IMR-90 (cell line): ENCODE data around the gene IGSF10. TPM values are rescaled to one million over a fixed set of nuclear protein-coding genes. Genes with fewer than 3 reads are reported as not detected.

Experiments used
- ATAC-seq: fragments of 200-7000 bp; cut with Tn5 transposase; 2 replicates; pipeline ENCODE4 v1.9.1; 2020; ENCODE audit warnings: low read depth, mild to moderate bottlenecking, moderate library complexity
- BruUV-seq: library from RNA; stranded (reverse); fragments of 400-500 nt; replicated peaks from 2 replicates; lab custom pipeline; 2021; lab: Mats Ljungman, UMichigan
- CTCF ChIA-PET: fragments of 300-600 bp; formaldehyde crosslinking; extraction: SDS; loops from one replicate; lab custom pipeline; 2021; ENCODE audit warnings: antibody characterized with exemption; lab: Yijun Ruan, JAX
- POLR2A ChIA-PET: fragments of 300-600 bp; sonication (Branson Sonifier 250); formaldehyde crosslinking; loops from one replicate; lab custom pipeline; 2022; ENCODE audit warnings: antibody characterized with exemption; ENCODE audit not compliant: unreplicated experiment; lab: Charles Lee
- DNase-seq: peaks from one replicate; pipeline ENCODE4 v3.0.0; 2013
- H2AFZ ChIP-seq: replicated peaks from 2 replicates; pipeline ENCODE3; 2013; ENCODE audit warnings: low read length, mild to moderate bottlenecking; ENCODE audit not compliant: poor library complexity
- H2AK5ac ChIP-seq: 2 replicates; pipeline ENCODE4 v1.6.1; 2013; ENCODE audit warnings: low read depth, low read length, inconsistent platforms
- H2AK9ac ChIP-seq: replicated peaks from 2 replicates; pipeline ENCODE3; 2013; ENCODE audit warnings: mild to moderate bottlenecking, low read depth, low read length, moderate library complexity; ENCODE audit not compliant: poor library complexity
- H2BK120ac ChIP-seq: 2 replicates; pipeline ENCODE4 v1.6.1; 2013; ENCODE audit warnings: low read depth, low read length, inconsistent platforms
- H2BK15ac ChIP-seq: 3 replicates; pipeline ENCODE4 v1.6.1; 2013; ENCODE audit warnings: low read depth, low read length, inconsistent platforms
- H2BK20ac ChIP-seq: 2 replicates; pipeline ENCODE4 v1.6.1; 2013; ENCODE audit warnings: low read depth, mild to moderate bottlenecking, inconsistent platforms, low read length, moderate library complexity
- H2BK5ac ChIP-seq: 2 replicates; pipeline ENCODE4 v1.6.1; 2013; ENCODE audit warnings: mild to moderate bottlenecking, low read depth, low read length, inconsistent platforms; ENCODE audit not compliant: poor library complexity, severe bottlenecking
- H3K14ac ChIP-seq: replicated peaks from 2 replicates; pipeline ENCODE4 v1.6.1; 2013; ENCODE audit warnings: low read depth, low read length, inconsistent platforms
- H3K18ac ChIP-seq: 2 replicates; pipeline ENCODE4 v1.6.1; 2013; ENCODE audit warnings: low read depth, low read length, control low read depth
- H3K23ac ChIP-seq: 2 replicates; pipeline ENCODE4 v1.6.1; 2013; ENCODE audit warnings: low read depth, low read length, inconsistent platforms
- H3K27ac ChIP-seq: 2 replicates; pipeline ENCODE4 v1.5.1; 2013; ENCODE audit warnings: mild to moderate bottlenecking, control low read depth, low read length; ENCODE audit not compliant: insufficient read depth
- H3K27me3 ChIP-seq: 2 replicates; pipeline ENCODE4 v1.6.1; 2013; ENCODE audit warnings: low read length; ENCODE audit not compliant: control insufficient read depth, insufficient read depth
- H3K36me3 ChIP-seq: 2 replicates; pipeline ENCODE4 v1.6.1; 2013; ENCODE audit warnings: low read length, mixed read lengths; ENCODE audit not compliant: control insufficient read depth, insufficient read depth
- H3K4ac ChIP-seq: 2 replicates; pipeline ENCODE4 v1.6.1; 2013; ENCODE audit warnings: low read depth, low read length, inconsistent platforms
- H3K4me1 ChIP-seq: 2 replicates; pipeline ENCODE4 v1.6.1; 2013; ENCODE audit warnings: low read length, mixed read lengths; ENCODE audit not compliant: control insufficient read depth, insufficient read depth
- H3K4me2 ChIP-seq: 2 replicates; pipeline ENCODE4 v1.6.1; 2013; ENCODE audit warnings: low read depth, mild to moderate bottlenecking, control low read depth, low read length, moderate library complexity
- H3K4me3 ChIP-seq: 2 replicates; pipeline ENCODE4 v1.5.1; 2013; ENCODE audit warnings: low read depth, mild to moderate bottlenecking, control low read depth, low read length, moderate library complexity; ENCODE audit not compliant: insufficient read depth
- H3K56ac ChIP-seq: 2 replicates; pipeline ENCODE4 v1.6.1; 2013; ENCODE audit warnings: low read length, inconsistent platforms; ENCODE audit not compliant: insufficient read depth; ENCODE audit errors: extremely low read depth
- H3K79me1 ChIP-seq, 2 experiments: 2 replicates each; pipeline ENCODE4 v1.6.1; 2013; ENCODE audit warnings: low read length in 2 of 2, inconsistent platforms in 1 of 2, low read depth in 1 of 2
- H3K9ac ChIP-seq: 2 replicates; pipeline ENCODE4 v1.6.1; 2013; ENCODE audit warnings: low read depth, low read length, control low read depth
- H3K9me1 ChIP-seq: 2 replicates; pipeline ENCODE4 v1.6.1; 2013; ENCODE audit warnings: low read length, inconsistent platforms; ENCODE audit not compliant: insufficient read depth
- H3K9me3 ChIP-seq: 2 replicates; pipeline ENCODE4 v1.6.1; 2013; ENCODE audit warnings: low read length; ENCODE audit not compliant: control insufficient read depth, insufficient read depth
- H4K20me1 ChIP-seq: 2 replicates; pipeline ENCODE4 v1.6.1; 2013; ENCODE audit warnings: low read length, inconsistent platforms; ENCODE audit not compliant: insufficient read depth
- H4K5ac ChIP-seq: 2 replicates; pipeline ENCODE4 v1.6.1; 2013; ENCODE audit warnings: mild to moderate bottlenecking, low read depth, low read length, control low read depth
- H4K8ac ChIP-seq, 2 experiments: 2 replicates each; pipeline ENCODE4 v1.6.1; 2013; ENCODE audit warnings: low read depth in 2 of 2, low read length in 2 of 2, control low read depth in 1 of 2, inconsistent platforms in 1 of 2
- H4K91ac ChIP-seq: 2 replicates; pipeline ENCODE4 v1.6.1; 2013; ENCODE audit warnings: low read depth, low read length, inconsistent platforms; ENCODE audit not compliant: insufficient read depth
- BHLHE40 ChIP-seq: fragments of 150-350 bp; IDR thresholded peaks from 2 replicates; pipeline ENCODE4 v1.6.1; 2016; ENCODE audit warnings: mild to moderate bottlenecking, low read depth, low read length
- CEBPB ChIP-seq: IDR thresholded peaks from 2 replicates; pipeline ENCODE4 v1.6.1; 2012; ENCODE audit warnings: low read depth, low read length, improper control_type of control experiment
- ELK1 ChIP-seq: fragments of 150-350 bp; IDR thresholded peaks from 2 replicates; pipeline ENCODE4 v1.6.1; 2016; ENCODE audit warnings: low read depth, mild to moderate bottlenecking, low read length, moderate library complexity, borderline replicate concordance
- MAZ ChIP-seq: IDR thresholded peaks from 2 replicates; pipeline ENCODE4 v1.6.1; 2012; ENCODE audit warnings: low read depth, mild to moderate bottlenecking, low read length, improper control_type of control experiment, moderate library complexity, borderline replicate concordance
- MXI1 ChIP-seq: IDR thresholded peaks from 2 replicates; pipeline ENCODE4 v1.6.1; 2012; ENCODE audit warnings: low read depth, mild to moderate bottlenecking, low read length, moderate library complexity, borderline replicate concordance
- POLR2A ChIP-seq: IDR thresholded peaks from 2 replicates; pipeline ENCODE4 v1.6.1; 2012; ENCODE audit warnings: mild to moderate bottlenecking, low read depth, low read length
- USF2 ChIP-seq: fragments of 150-350 bp; IDR thresholded peaks from 2 replicates; pipeline ENCODE4 v1.6.1; 2017; ENCODE audit warnings: mild to moderate bottlenecking, antibody characterized with exemption, low read length, low read depth
- WGBS, 2 experiments: methylation state at CpG; one replicate each; pipeline versions ENCODE4 v1.1.5 to v1.1.7; 2013; ENCODE audit warnings: missing lambda C conversion rate in 2 of 2; ENCODE audit not compliant: insufficient read length in 1 of 2; ENCODE audit errors: extremely low coverage in 2 of 2; 5-methylcytosine and 5-hydroxymethylcytosine counted together
- dilution Hi-C: fragments of 300-500 bp; cut with HindIII; formaldehyde crosslinking; loops from one replicate; pipeline ENCODE4 v1.14.3; 2018; ENCODE audit warnings: low sequenced_read_pairs; ENCODE audit not compliant: unreplicated experiment
- in situ Hi-C: fragments of 300-500 bp; cut with MboI; formaldehyde crosslinking; loops from 3 replicates; pipeline ENCODE4 v1.14.3; 2019; ENCODE audit warnings: low sequenced_read_pairs, inconsistent platforms, mixed read lengths
- intact Hi-C: fragments of 100-400 bp; cut with micrococcal nuclease; formaldehyde crosslinking; loops from 2 replicates; pipeline ENCODE4 v1.10.0; 2022
- polyA plus RNA-seq, 3 experiments: library from polyadenylated mRNA; depleted of rRNA; stranded (reverse); fragments of >200 nt; gene quantifications; 2 replicates each; pipeline ENCODE4 v1.2.3, GENCODE V29; 2012; ENCODE audit warnings: low replicate concordance in 1 of 3
- total RNA-seq: library from RNA; depleted of rRNA; stranded (reverse); fragments of >200 nt; gene quantifications from 2 replicates; pipeline ENCODE4 v1.2.3, GENCODE V29; 2012

Gene IGSF10
- total and polyA plus RNA-seq, 2 of the 4 experiments (the other 2 are of a cell fraction) = under 0.01 to 0.07 TPM

GRCh38 chr3:151452841-151453240 lies 8.0 kb downstream of the IGSF10 start:
- no peaks in the 10 kb centered on the region for H3K36me3 ChIP-seq
- H3K9me3 ChIP-seq = no peaks in the 10 kb centered on the region
- H3K27me3 ChIP-seq = peaks cover 4% of the 10 kb centered on the region
- intact Hi-C loops = no loop called here
- H3K79me1 ChIP-seq = no peaks in the 10 kb centered on the region
- CTCF ChIA-PET = interaction anchor here (0.6 kb wide), 1 partner anchor 164 kb away, joined by 3 read pairs; no protein-coding TSS in a partner anchor
- TF ChIP-seq MAZ = no peak
- TF ChIP-seq BHLHE40 = no peak
- no peak for TF ChIP-seq CEBPB
- no peak for TF ChIP-seq MXI1
- TF ChIP-seq USF2 = no peak
- no peak for TF ChIP-seq ELK1
- TF ChIP-seq POLR2A = no peak
- H4K91ac ChIP-seq = no peak overlapping the region
- no peak overlapping the region for H3K9ac ChIP-seq
- dilution Hi-C loops = no loop called here
- ATAC-seq (no peak), DNase-seq (no peak)
- no peak overlapping the region for H4K5ac ChIP-seq
- no peak overlapping the region for H3K4me3 ChIP-seq
- H4K20me1 ChIP-seq = no peaks in the 10 kb centered on the region
- H3K14ac ChIP-seq = no peak overlapping the region
- POLR2A ChIA-PET = no interaction called here
- no peak overlapping the region for H3K27ac ChIP-seq
- H2BK120ac ChIP-seq = no peak overlapping the region
- H3K4ac ChIP-seq = no peak overlapping the region
- no peak overlapping the region for H2BK20ac ChIP-seq
- WGBS, 2 experiments = 67% methylated on average over 1 of the region's 2 CpGs; no CpG with 5 or more reads in 1 of the 2 experiments
- no peak overlapping the region for H3K56ac ChIP-seq
- no TSS peak for BruUV-seq
- no peak overlapping the region for H2AK5ac ChIP-seq
- H3K18ac ChIP-seq = no peak overlapping the region
- H3K23ac ChIP-seq = no peak overlapping the region
- no peaks in the 10 kb centered on the region for H3K4me1 ChIP-seq
- no peak overlapping the region for H2BK5ac ChIP-seq
- no peak overlapping the region for H2AFZ ChIP-seq
- in situ Hi-C loops = no loop called here
- no peak overlapping the region for H3K4me2 ChIP-seq
- no peak overlapping the region for H2BK15ac ChIP-seq
- H4K8ac ChIP-seq = no peak overlapping the region
- H3K9me1 ChIP-seq = no peaks in the 10 kb centered on the region
- no peak overlapping the region for H2AK9ac ChIP-seq
